ENCODE measurements around the gene KDM1A. TPM values are rescaled to one million over a fixed set of nuclear protein-coding genes. Genes with fewer than 3 reads are reported as not detected.

Gene KDM1A
- total and polyA plus RNA-seq, 2 of the 13 experiments (the other 11 are each of a cell fraction or from before 2014, with no cell fraction given) = 81.3 to 173 TPM

DNA sequence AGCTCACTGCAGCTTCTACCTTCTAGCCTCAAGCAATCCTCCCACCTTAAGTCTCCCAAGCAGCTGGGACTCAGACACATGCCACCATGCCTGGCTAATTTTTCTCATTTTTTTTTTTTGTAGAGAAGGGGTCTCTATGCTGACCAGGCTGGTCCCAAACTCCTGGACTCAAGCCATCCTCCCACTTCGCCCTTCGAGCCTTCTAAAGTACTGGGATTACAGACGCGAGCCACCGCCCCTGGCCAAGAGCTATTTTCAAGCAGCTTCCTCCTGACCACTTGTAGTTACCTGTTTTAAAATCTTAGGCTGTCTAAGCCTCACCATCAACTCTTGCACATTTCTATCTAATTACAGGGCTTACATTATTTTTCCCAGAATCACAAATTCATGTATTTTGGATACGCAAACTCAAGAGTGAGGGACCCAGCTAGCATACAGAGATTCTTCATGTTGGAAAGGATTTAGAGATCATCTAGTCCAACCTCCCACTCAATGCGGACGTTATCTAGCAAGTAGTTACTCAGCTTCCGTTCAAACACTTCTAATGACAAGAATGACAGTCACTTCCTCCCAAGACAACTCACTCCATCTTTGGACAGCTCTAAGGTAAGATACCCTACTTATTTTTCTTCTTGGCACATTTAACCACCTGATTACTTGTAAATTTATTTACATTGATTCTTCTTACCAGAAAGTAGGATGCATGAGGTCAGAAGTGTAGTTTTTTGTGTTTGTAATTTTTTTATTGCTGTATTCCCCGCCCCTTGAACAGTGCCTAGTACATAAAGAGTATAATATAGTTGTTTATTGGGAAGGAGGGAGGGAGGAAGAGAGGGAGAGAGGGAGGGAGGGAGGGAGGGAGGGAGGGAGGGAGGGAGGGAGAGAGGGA, 84.0 kb downstream of the KDM1A start:
- intact Hi-C loops (cut with micrococcal nuclease; ENCODE audit: unreplicated experiment) = no loop called here
- no peak overlapping the region for H3K27ac ChIP-seq (ENCODE audit: extremely low read length, insufficient read depth, low read length)
- H3K36me3 ChIP-seq (replicated peaks in 1 of 2; ENCODE audit: control insufficient read depth in 1 of 2, insufficient read depth in 2 of 2, low read length in 2 of 2) = peaks cover 2 to 15% of the 10 kb centered on the region in 2 experiments; a peak in 3 of 5 replicates
- DNase-seq (ENCODE audit: low spot score) (no peak), ATAC-seq (no peak), FAIRE-seq (peak; percentile 4)
- peaks cover 3% of the 10 kb centered on the region for H3K79me2 ChIP-seq (ENCODE audit: insufficient read depth, low read length)
- H3K9me3 ChIP-seq (ENCODE audit: low read length) = no peaks in the 10 kb centered on the region
- BruUV-seq (replicated peaks) = no TSS peak
- no peak for TF ChIP-seq ZNF350 (CRISPR knock-in tag; IDR thresholded peaks at IDR 0.05; ENCODE audit: borderline replicate concordance, low read depth)
- TF ChIP-seq NRL (CRISPR knock-in tag; IDR thresholded peaks at IDR 0.05; ENCODE audit: borderline replicate concordance) = no peak
- TF ChIP-seq ZNF317 (CRISPR knock-in tag; IDR thresholded peaks at IDR 0.05) = no peak
- TF ChIP-seq FOXJ3 (CRISPR knock-in tag; IDR thresholded peaks at IDR 0.05; ENCODE audit: borderline replicate concordance) = no peak
- TF ChIP-seq ZNF775 (CRISPR knock-in tag; IDR thresholded peaks at IDR 0.05; ENCODE audit: borderline replicate concordance) = no peak
- no peak for TF ChIP-seq HDAC2 (CRISPR knock-in tag; IDR thresholded peaks at IDR 0.05)
- no peak for TF ChIP-seq ASH2L (IDR thresholded peaks at IDR 0.05; ENCODE audit: insufficient read length, low read depth, low read length)
- no peak for TF ChIP-seq NCOA5 (CRISPR knock-in tag; IDR thresholded peaks at IDR 0.05)
- no peak for TF ChIP-seq SNAI1 (CRISPR knock-in tag; IDR thresholded peaks at IDR 0.05; ENCODE audit: borderline replicate concordance)
- TF ChIP-seq, protein P1, sequence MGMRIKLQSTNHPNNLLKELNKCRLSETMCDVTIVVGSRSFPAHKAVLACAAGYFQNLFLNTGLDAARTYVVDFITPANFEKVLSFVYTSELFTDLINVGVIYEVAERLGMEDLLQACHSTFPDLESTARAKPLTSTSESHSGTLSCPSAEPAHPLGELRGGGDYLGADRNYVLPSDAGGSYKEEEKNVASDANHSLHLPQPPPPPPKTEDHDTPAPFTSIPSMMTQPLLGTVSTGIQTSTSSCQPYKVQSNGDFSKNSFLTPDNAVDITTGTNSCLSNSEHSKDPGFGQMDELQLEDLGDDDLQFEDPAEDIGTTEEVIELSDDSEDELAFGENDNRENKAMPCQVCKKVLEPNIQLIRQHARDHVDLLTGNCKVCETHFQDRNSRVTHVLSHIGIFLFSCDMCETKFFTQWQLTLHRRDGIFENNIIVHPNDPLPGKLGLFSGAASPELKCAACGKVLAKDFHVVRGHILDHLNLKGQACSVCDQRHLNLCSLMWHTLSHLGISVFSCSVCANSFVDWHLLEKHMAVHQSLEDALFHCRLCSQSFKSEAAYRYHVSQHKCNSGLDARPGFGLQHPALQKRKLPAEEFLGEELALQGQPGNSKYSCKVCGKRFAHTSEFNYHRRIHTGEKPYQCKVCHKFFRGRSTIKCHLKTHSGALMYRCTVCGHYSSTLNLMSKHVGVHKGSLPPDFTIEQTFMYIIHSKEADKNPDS (CRISPR knock-in tag; IDR thresholded peaks at IDR 0.05) = no peak
- TF ChIP-seq CC2D1A (CRISPR knock-in tag; IDR thresholded peaks at IDR 0.05) = no peak
- peaks cover 38% of the 10 kb centered on the region for H3K4me1 ChIP-seq (ENCODE audit: insufficient read depth, low read length)
- no peak overlapping the region for H3K4me3 ChIP-seq (replicated peaks in 1 of 3; ENCODE audit: insufficient read depth in 1 of 3, low read depth in 2 of 3, low read length in 3 of 3)
- ChIA-PET POLR2A (interaction anchor here (0.7 to 1.1 kb wide), 2 partner anchors 81 kb away, joined by 3 to 5 read pairs; no protein-coding TSS in a partner anchor), CTCF (ENCODE audit: low intra/inter-chr PET ratio, low total read pairs) (interaction anchor here (1.3 kb wide), 1 partner anchor 79 kb away, joined by 4 read pairs; no protein-coding TSS in a partner anchor)
- H4K20me1 ChIP-seq (ENCODE audit: insufficient read depth, low read length) = peaks cover 4% of the 10 kb centered on the region
- in situ Hi-C loops (cut with HindIII; ENCODE audit: extremely low pct_ligation_motif_present, low pct_unique_long_range_greater_than_20kb) = loop anchor here (10.0 kb wide), 1 partner anchor 172 kb away; no protein-coding TSS in a partner anchor
- no peak overlapping the region for H3K4me2 ChIP-seq (ENCODE audit: low read depth, low read length)
- H2AFZ ChIP-seq (ENCODE audit: low read length) = no peak overlapping the region
- no peaks in the 10 kb centered on the region for H3K27me3 ChIP-seq (ENCODE audit: control insufficient read depth in 1 of 2, insufficient read depth in 2 of 2, low read length in 2 of 2)
- WGBS (ENCODE audit: low lambda C conversion rate) = 97% methylated on average over 10 of the region's 10 CpGs
- no peak overlapping the region for H3K9ac ChIP-seq (ENCODE audit: insufficient read depth, low read depth, low read length)

Data from HepG2 (cell line).